ENCODE data around the gene PROZ. TPM values are rescaled to one million over a fixed set of nuclear protein-coding genes. Genes with fewer than 3 reads are reported as not detected.

PROZ gene
- total and polyA plus RNA-seq, 2 of the 13 experiments (the other 11 are each of a cell fraction or from before 2014, with no cell fraction given), result 5.6 to 22.5 TPM

GRCh38 chr13:113157929-113158747 lies at the start of gene PROZ (continued):
- no peak for TF ChIP-seq ZNF407 (CRISPR knock-in tag; IDR thresholded peaks at IDR 0.05; ENCODE audit: not compliant biosample characterization)
- no peak for TF ChIP-seq DBP (CRISPR knock-in tag; IDR thresholded peaks at IDR 0.05; ENCODE audit: not compliant biosample characterization)
- no peak for TF ChIP-seq ZNF576 (CRISPR knock-in tag; IDR thresholded peaks at IDR 0.05)
- no peak for TF ChIP-seq NFIB (CRISPR knock-in tag; IDR thresholded peaks at IDR 0.05; ENCODE audit: borderline replicate concordance)
- TF ChIP-seq ZNF674 (CRISPR knock-in tag; IDR thresholded peaks at IDR 0.05; ENCODE audit: low read depth), result no peak
- peak; percentile 94 for TF ChIP-seq LCORL (IDR thresholded peaks at IDR 0.05)
- TF ChIP-seq LCORL (CRISPR knock-in tag; IDR thresholded peaks at IDR 0.05), result peak; percentile 95
- peak; percentile 37 for TF ChIP-seq CBX1 (IDR thresholded peaks at IDR 0.05; ENCODE audit: low read depth)
- TF ChIP-seq ATF2 (CRISPR knock-in tag; IDR thresholded peaks at IDR 0.05), result no peak
- TF ChIP-seq, protein P1, sequence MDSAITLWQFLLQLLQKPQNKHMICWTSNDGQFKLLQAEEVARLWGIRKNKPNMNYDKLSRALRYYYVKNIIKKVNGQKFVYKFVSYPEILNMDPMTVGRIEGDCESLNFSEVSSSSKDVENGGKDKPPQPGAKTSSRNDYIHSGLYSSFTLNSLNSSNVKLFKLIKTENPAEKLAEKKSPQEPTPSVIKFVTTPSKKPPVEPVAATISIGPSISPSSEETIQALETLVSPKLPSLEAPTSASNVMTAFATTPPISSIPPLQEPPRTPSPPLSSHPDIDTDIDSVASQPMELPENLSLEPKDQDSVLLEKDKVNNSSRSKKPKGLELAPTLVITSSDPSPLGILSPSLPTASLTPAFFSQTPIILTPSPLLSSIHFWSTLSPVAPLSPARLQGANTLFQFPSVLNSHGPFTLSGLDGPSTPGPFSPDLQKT (CRISPR knock-in tag; IDR thresholded peaks at IDR 0.05; ENCODE audit: borderline replicate concordance), result no peak
- TF ChIP-seq ZFP62 (CRISPR knock-in tag; IDR thresholded peaks at IDR 0.05), result no peak
- no peak for TF ChIP-seq YEATS2 (CRISPR knock-in tag; IDR thresholded peaks at IDR 0.05; ENCODE audit: borderline replicate concordance)
- TF ChIP-seq THRA (CRISPR knock-in tag; IDR thresholded peaks at IDR 0.05; ENCODE audit: borderline replicate concordance), result peak; percentile 61; the same call in 1 of the 2 replicates

All from HepG2 (cell line).